GM12872 (cell line): ENCODE results near the gene CCNL1.

Experiments
- TF ChIP-seq, protein P1 (sequence below): IDR thresholded peaks from 3 replicates; pipeline ENCODE4 v1.5.1; 2011; ENCODE audit warnings: low read depth, mild to moderate bottlenecking, low read length, moderate library complexity; ENCODE audit not compliant: insufficient read depth

Gene CCNL1

GRCh38 chr3:157174290-157174648 is 14.3 kb upstream of the CCNL1 start:
- TF ChIP-seq, protein P1, sequence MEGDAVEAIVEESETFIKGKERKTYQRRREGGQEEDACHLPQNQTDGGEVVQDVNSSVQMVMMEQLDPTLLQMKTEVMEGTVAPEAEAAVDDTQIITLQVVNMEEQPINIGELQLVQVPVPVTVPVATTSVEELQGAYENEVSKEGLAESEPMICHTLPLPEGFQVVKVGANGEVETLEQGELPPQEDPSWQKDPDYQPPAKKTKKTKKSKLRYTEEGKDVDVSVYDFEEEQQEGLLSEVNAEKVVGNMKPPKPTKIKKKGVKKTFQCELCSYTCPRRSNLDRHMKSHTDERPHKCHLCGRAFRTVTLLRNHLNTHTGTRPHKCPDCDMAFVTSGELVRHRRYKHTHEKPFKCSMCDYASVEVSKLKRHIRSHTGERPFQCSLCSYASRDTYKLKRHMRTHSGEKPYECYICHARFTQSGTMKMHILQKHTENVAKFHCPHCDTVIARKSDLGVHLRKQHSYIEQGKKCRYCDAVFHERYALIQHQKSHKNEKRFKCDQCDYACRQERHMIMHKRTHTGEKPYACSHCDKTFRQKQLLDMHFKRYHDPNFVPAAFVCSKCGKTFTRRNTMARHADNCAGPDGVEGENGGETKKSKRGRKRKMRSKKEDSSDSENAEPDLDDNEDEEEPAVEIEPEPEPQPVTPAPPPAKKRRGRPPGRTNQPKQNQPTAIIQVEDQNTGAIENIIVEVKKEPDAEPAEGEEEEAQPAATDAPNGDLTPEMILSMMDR, result no peak

DNA sequence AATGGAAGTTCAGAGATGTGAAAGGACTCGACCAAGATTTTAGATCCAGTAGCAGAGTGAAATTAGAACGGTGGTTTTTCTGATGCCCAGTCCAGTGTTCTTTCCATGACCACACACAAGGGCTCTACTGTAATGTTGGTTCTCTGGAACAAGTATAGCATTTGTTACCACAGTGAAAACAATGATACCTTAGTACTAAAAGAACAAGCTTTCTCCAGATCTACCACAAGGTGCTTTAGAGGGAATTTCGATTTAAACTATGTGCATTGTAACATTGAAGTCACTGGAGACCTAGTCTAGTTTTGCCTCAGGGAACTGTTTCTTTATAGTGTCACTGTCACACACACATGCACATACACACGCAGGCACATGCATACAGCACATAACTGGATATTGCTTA is 12.8 kb upstream of the CCNL1 start:
- TF ChIP-seq, protein P1, result no peak

- TF ChIP-seq, protein P1, result no peak
These were observed 10.9 kb upstream of the CCNL1 start for GRCh38 chr3:157170861-157171260.

GRCh38 chr3:157167371-157168042 is 7.6 kb upstream of the CCNL1 start:
- TF ChIP-seq, protein P1, result no peak

GRCh38 chr3:157166561-157166960 is 6.6 kb upstream of the CCNL1 start:
- TF ChIP-seq, protein P1, result no peak

DNA sequence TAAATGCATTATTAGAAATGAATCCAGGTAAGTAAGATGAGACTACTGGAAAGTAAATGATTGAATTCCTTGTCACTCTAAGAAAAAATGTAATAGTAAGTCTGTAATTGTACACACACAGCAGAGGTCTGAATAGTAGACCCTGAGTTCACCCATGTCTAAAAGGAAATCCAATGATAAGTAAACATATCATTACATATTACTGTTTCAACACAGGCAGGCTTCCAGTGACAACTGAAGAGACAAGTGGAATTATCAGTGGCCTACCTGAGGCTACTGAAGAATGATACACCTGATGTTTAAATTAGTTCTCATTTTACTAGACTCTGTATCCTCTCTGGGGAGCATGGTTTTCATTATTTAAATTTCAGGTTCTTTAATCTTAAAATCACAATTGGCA is 6.2 kb upstream of the CCNL1 start:
- TF ChIP-seq, protein P1, result no peak

DNA sequence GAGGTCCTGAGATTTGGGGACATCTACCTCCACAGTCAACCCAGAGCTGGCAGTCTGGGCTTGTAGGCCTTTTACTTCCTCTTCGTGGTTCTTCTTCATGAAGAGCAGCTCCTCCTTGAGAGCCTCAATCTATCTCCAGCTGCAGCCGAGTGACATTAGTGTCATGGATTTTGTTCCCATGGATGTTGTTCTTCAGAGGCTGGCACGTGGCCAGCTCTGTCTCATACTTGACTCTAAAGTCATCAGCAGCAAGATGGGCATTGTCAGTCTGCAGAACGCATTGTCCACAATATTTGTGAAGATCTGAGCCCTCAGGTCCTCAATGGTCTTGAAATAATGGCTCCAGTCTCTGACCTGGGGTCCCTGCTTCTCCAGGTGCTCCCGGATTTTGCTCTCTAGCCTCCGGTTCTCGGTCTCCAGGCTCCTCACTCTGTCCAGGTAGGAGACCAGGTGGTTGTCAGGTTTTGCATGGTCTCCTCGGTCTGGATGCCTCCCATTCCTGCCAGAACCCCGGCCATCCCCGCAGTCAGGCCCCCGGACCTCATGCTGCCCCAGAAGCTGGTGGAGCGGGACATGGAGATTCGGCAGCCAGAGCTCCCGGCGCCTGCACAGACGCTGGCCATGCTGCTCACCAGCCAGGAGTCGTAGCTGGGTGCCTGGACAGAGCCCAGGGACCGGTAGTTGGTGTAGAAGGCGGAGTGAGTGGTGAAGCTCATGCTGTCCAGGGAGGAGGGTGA is 3.4 kb upstream of the CCNL1 start:
- TF ChIP-seq, protein P1, result no peak
